ENCODE data around the gene CDT1. TPM values are rescaled to one million over a fixed set of nuclear protein-coding genes. Genes with fewer than 3 reads are reported as not detected.

The CDT1 gene
- total RNA-seq, 1 donor from 2014 or later: 0.26 TPM

GRCh38 chr16:88848557-88848956, 45.0 kb downstream of the CDT1 start:
- no peak for DNase-seq (ENCODE audit: low read depth)
- TF ChIP-seq CTCF (IDR thresholded peaks at IDR 0.05; ENCODE audit: insufficient read depth, low read length, severe bottlenecking): no peak

GRCh38 chr16:88850531-88851199, 47.1 kb downstream of the CDT1 start:
- H3K4me3 ChIP-seq (ENCODE audit: low read depth, low read length): no peak overlapping the region
- TF ChIP-seq CTCF (IDR thresholded peaks at IDR 0.05; ENCODE audit: insufficient read depth, low read length, severe bottlenecking): no peak
- peaks cover 12% of the 10 kb centered on the region for H3K36me3 ChIP-seq (ENCODE audit: control insufficient read depth, insufficient read depth, low read length)
- FAIRE-seq (no peak), DNase-seq (ENCODE audit: low read depth) (no peak)
- no peaks in the 10 kb centered on the region for H3K27me3 ChIP-seq (ENCODE audit: control insufficient read depth, insufficient read depth, low read length)

More at GRCh38 chr16:88848557-88848956, 45.0 kb downstream of the CDT1 start:
- FAIRE-seq: no peak
- H3K4me3 ChIP-seq (ENCODE audit: low read depth, low read length): no peak overlapping the region
- H3K27me3 ChIP-seq (ENCODE audit: control insufficient read depth, insufficient read depth, low read length): no peaks in the 10 kb centered on the region
- peaks cover 8% of the 10 kb centered on the region for H3K36me3 ChIP-seq (ENCODE audit: control insufficient read depth, insufficient read depth, low read length)

- DNase-seq (ENCODE audit: low read depth): no peak
- FAIRE-seq: no peak
- no peaks in the 10 kb centered on the region for H3K27me3 ChIP-seq (ENCODE audit: control insufficient read depth, insufficient read depth, low read length)
- H3K4me3 ChIP-seq (ENCODE audit: low read depth, low read length): no peak overlapping the region
- TF ChIP-seq CTCF (IDR thresholded peaks at IDR 0.05; ENCODE audit: insufficient read depth, low read length, severe bottlenecking): no peak
- H3K36me3 ChIP-seq (ENCODE audit: control insufficient read depth, insufficient read depth, low read length): peaks cover 12% of the 10 kb centered on the region
These were observed 48.0 kb downstream of the CDT1 start for GRCh38 chr16:88851616-88852015.

GRCh38 chr16:88853325-88853941, 49.8 kb downstream of the CDT1 start:
- Histone ChIP-seq H3K4me3 (ENCODE audit: low read depth, low read length) (no peak overlapping the region), H3K27me3 (ENCODE audit: control insufficient read depth, insufficient read depth, low read length) (no peaks in the 10 kb centered on the region), H3K36me3 (ENCODE audit: control insufficient read depth, insufficient read depth, low read length) (peaks cover 11% of the 10 kb centered on the region)
- no peak for DNase-seq (ENCODE audit: low read depth)
- no peak for FAIRE-seq
- no peak for TF ChIP-seq CTCF (IDR thresholded peaks at IDR 0.05; ENCODE audit: insufficient read depth, low read length, severe bottlenecking)

GRCh38 chr16:88854306-88855111, 50.9 kb downstream of the CDT1 start:
- no peak for FAIRE-seq
- Histone ChIP-seq H3K36me3 (ENCODE audit: control insufficient read depth, insufficient read depth, low read length) (peaks cover 13% of the 10 kb centered on the region), H3K27me3 (ENCODE audit: control insufficient read depth, insufficient read depth, low read length) (no peaks in the 10 kb centered on the region), H3K4me3 (ENCODE audit: low read depth, low read length) (no peak overlapping the region)
- no peak for TF ChIP-seq CTCF (IDR thresholded peaks at IDR 0.05; ENCODE audit: insufficient read depth, low read length, severe bottlenecking)
- DNase-seq (ENCODE audit: low read depth): no peak

Data from bronchial epithelial cell (primary cell).